Testis (tissue), 2 donors: ENCODE results near the gene ZNF574.

Experiments
- POLR2A ChIP-seq: fragments of 450-650 bp; IDR thresholded peaks from one replicate; pipeline ENCODE4 v1.6.1; 2017; ENCODE audit warnings: antibody characterized with exemption, mild to moderate bottlenecking, moderate library complexity
- TF ChIP-seq, protein P1 (sequence below), 3 experiments: fragments of 450-650 bp in 2 of 3; fragments of 200-600 bp in 1 of 3; sonication (generic) in 1 of 3; IDR thresholded peaks; one replicate each; pipeline ENCODE4 v1.5.1; 2016 to 2019; ENCODE audit warnings: antibody characterized with exemption in 3 of 3, mild to moderate bottlenecking in 2 of 3, moderate library complexity in 1 of 3

DNA sequence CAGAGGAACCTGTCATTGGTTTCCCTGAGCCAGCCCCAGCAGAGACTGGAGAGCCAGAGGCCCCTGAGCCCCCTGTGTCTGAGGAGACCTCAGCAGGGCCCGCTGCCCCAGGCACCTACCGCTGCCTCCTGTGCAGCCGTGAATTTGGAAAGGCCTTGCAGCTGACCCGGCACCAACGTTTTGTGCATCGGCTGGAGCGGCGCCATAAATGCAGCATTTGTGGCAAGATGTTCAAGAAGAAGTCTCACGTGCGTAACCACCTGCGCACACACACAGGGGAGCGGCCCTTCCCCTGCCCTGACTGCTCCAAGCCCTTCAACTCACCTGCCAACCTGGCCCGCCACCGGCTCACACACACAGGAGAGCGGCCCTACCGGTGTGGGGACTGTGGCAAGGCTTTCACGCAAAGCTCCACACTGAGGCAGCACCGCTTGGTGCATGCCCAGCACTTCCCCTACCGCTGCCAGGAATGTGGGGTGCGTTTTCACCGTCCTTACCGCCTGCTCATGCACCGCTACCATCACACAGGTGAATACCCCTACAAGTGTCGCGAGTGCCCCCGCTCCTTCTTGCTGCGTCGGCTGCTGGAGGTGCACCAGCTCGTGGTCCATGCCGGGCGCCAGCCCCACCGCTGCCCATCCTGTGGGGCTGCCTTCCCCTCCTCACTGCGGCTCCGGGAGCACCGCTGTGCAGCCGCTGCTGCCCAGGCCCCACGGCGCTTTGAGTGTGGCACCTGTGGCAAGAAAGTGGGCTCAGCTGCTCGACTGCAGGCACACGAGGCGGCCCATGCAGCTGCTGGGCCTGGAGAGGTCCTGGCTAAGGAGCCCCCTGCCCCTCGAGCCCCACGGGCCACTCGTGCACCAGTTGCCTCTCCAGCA is 4.2 kb downstream of the ZNF574 start:
- TF ChIP-seq, protein P1, sequence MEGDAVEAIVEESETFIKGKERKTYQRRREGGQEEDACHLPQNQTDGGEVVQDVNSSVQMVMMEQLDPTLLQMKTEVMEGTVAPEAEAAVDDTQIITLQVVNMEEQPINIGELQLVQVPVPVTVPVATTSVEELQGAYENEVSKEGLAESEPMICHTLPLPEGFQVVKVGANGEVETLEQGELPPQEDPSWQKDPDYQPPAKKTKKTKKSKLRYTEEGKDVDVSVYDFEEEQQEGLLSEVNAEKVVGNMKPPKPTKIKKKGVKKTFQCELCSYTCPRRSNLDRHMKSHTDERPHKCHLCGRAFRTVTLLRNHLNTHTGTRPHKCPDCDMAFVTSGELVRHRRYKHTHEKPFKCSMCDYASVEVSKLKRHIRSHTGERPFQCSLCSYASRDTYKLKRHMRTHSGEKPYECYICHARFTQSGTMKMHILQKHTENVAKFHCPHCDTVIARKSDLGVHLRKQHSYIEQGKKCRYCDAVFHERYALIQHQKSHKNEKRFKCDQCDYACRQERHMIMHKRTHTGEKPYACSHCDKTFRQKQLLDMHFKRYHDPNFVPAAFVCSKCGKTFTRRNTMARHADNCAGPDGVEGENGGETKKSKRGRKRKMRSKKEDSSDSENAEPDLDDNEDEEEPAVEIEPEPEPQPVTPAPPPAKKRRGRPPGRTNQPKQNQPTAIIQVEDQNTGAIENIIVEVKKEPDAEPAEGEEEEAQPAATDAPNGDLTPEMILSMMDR (IDR thresholded peaks at IDR 0.05): no peak
- TF ChIP-seq POLR2A: no peak
